Measurements from ENCODE around the gene SCPEP1. TPM values are rescaled to one million over a fixed set of nuclear protein-coding genes. Genes with fewer than 3 reads are reported as not detected.

SCPEP1 gene
- total RNA-seq, 1 experiment from 2014 or later, result 29.6 TPM

DNA sequence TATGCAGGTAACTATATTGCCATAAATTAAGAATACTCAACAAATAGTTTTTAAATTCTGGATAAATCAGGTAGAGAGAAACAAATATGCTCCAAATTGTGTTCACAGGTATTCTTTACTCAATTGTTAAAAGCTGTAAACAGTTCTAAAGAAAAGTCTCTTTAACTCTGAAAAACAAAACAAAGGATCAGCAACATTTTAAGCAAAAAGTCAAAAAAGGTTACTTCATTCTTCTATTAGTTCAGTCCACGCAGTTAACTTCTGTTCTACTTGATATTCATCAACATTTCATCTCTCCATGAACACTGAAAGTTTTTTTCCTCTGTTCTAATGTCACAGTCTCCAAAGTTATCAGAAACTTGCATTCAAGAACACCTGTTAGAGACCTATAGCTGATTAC is 47.9 kb downstream of the SCPEP1 start:
- Histone ChIP-seq H3K9me3 (ENCODE audit: control insufficient read depth, low read depth, low read length) (peaks cover 5% of the 10 kb centered on the region), H2BK15ac (ENCODE audit: low read depth, low read length) (no peak overlapping the region), H2AFZ (ENCODE audit: low read length) (no peak overlapping the region), H4K91ac (ENCODE audit: insufficient read length, low read depth, low read length) (no peak overlapping the region), H4K5ac (ENCODE audit: insufficient read length, low read depth, low read length) (no peak overlapping the region), H2BK5ac (ENCODE audit: insufficient read length, low read length) (no peak overlapping the region), H3K14ac (ENCODE audit: insufficient read depth, low read length) (no peak overlapping the region), H3K79me2 (ENCODE audit: insufficient read depth, low read length) (no peaks in the 10 kb centered on the region), H3T11ph (ENCODE audit: low read length) (no peak overlapping the region), H2BK20ac (ENCODE audit: low read depth, low read length, poor library complexity, severe bottlenecking) (no peak overlapping the region), H3K4me2 (ENCODE audit: insufficient read depth, insufficient read length, low read length) (no peak overlapping the region), H3K4ac (ENCODE audit: low read depth, low read length) (no peak overlapping the region), H3K23ac (ENCODE audit: insufficient read length, low read depth, low read length) (no peak overlapping the region), H4K20me1 (ENCODE audit: control insufficient read depth, insufficient read depth, insufficient read length) (no peaks in the 10 kb centered on the region), H3K23me2 (ENCODE audit: insufficient read length, low read depth, low read length, poor library complexity, severe bottlenecking) (no peaks in the 10 kb centered on the region), H3K56ac (ENCODE audit: insufficient read length, low read depth, low read length) (no peak overlapping the region), H2BK12ac (ENCODE audit: insufficient read length, low read depth, low read length) (no peak overlapping the region), H3K9ac (ENCODE audit: extremely low read depth, insufficient read length, low read length) (no peak overlapping the region), H3K18ac (ENCODE audit: insufficient read length, low read depth, low read length) (no peak overlapping the region), H2AK5ac (ENCODE audit: insufficient read length, low read length) (no peak overlapping the region), H3K79me1 (ENCODE audit: insufficient read depth, low read depth, low read length, poor library complexity, severe bottlenecking) (no peaks in the 10 kb centered on the region), H3K4me1 (ENCODE audit: insufficient read depth, low read length) (no peaks in the 10 kb centered on the region), H2BK120ac (ENCODE audit: low read depth, low read length, poor library complexity, severe bottlenecking) (no peak overlapping the region), H3K27me3 (ENCODE audit: insufficient read depth, low read length) (no peaks in the 10 kb centered on the region), H4K8ac (replicated peaks; ENCODE audit: insufficient read length, low read depth, low read length) (no peak overlapping the region), H3K27ac (ENCODE audit: insufficient read length, low read depth, low read length) (no peak overlapping the region)
- no peak overlapping the region for H3K4me3 Mint-ChIP-seq
- no peak for DNase-seq
- no CpG with 5 or more reads among the region's 1 CpG for WGBS (ENCODE audit: extremely low coverage, insufficient read length, low lambda C conversion rate)
- H3K27ac Mint-ChIP-seq, result no peak overlapping the region
- H3K27me3 Mint-ChIP-seq (ENCODE audit: low read depth), result no peaks in the 10 kb centered on the region; the same call in 1 of the 2 replicates
- H3K9me3 Mint-ChIP-seq, result peaks cover 48 to 66% of the 10 kb centered on the region in 2 experiments
- H3K36me3 Mint-ChIP-seq (ENCODE audit: insufficient read depth in 1 of 3, low read depth in 3 of 3), result peaks cover 24 to 42% (median 32%) of the 10 kb centered on the region in 3 experiments
- no peak for TF ChIP-seq CTCF (conservative IDR thresholded peaks at IDR 0.05)
- peaks cover 0 to 8% of the 10 kb centered on the region in 2 experiments; a peak in 1 of 4 replicates for H3K4me1 Mint-ChIP-seq
